BE2C (cell line): ENCODE data around the gene SPIN2A.
A peak's percentile ranks its signal among the peaks of the same experiment; 100 is the strongest.
"Not testable (repeated sequence)": the region's sequence is repeated elsewhere in the genome, so short reads cannot be mapped to it uniquely, and the experiment has no call there.

Experiments
- DNase-seq: peaks from one replicate; pipeline ENCODE4 v3.0.0-alpha.2; 2020
- H3K27me3 ChIP-seq: fragments of 250-450 bp; sonication (Bioruptor Pico); 2 replicates; pipeline ENCODE4 v1.5.1; 2020; ENCODE audit warnings: mild to moderate bottlenecking
- H3K36me3 ChIP-seq: fragments of 250-450 bp; sonication (Bioruptor Pico); 2 replicates; pipeline ENCODE4 v1.5.1; 2020; ENCODE audit warnings: mild to moderate bottlenecking
- H3K4me1 ChIP-seq: fragments of 250-450 bp; sonication (Bioruptor Pico); 2 replicates; pipeline ENCODE4 v1.5.1; 2020
- H3K4me3 ChIP-seq: 2 replicates; pipeline ENCODE4 v1.5.1; 2011; ENCODE audit warnings: low read depth, low read length
- H3K9me3 ChIP-seq: fragments of 250-450 bp; sonication (Bioruptor Pico); 2 replicates; pipeline ENCODE4 v1.5.1; 2020
- CTCF ChIP-seq: IDR thresholded peaks from 2 replicates; pipeline ENCODE4 v1.5.1; 2012; ENCODE audit warnings: mild to moderate bottlenecking, low read depth, low read length

The SPIN2A gene

GRCh38 chrX:57104406-57104805, 32.8 kb downstream of the SPIN2A start:
- 0 out of 2 replicates have a peak, but pooled peaks have one; percentile 14 for TF ChIP-seq CTCF
- H3K9me3 ChIP-seq, result no peaks in the 10 kb centered on the region
- no peaks in the 10 kb centered on the region for H3K4me1 ChIP-seq
- no peaks in the 10 kb centered on the region for H3K27me3 ChIP-seq
- no peaks in the 10 kb centered on the region for H3K36me3 ChIP-seq
- DNase-seq, result no peak
- H3K4me3 ChIP-seq, result no peak overlapping the region

- TF ChIP-seq CTCF, result no peak
- H3K4me1 ChIP-seq, result no peaks in the 10 kb centered on the region
- no peak overlapping the region for H3K4me3 ChIP-seq
- no peaks in the 10 kb centered on the region for H3K9me3 ChIP-seq
- no peak for DNase-seq
- H3K27me3 ChIP-seq, result no peaks in the 10 kb centered on the region
- no peaks in the 10 kb centered on the region for H3K36me3 ChIP-seq
Observed at GRCh38 chrX:57103489-57103888, 33.7 kb downstream of the SPIN2A start.

GRCh38 chrX:57102918-57103317, 34.3 kb downstream of the SPIN2A start:
- H3K4me1 ChIP-seq, H3K27me3 ChIP-seq, H3K4me3 ChIP-seq, DNase-seq, H3K9me3 ChIP-seq, H3K36me3 ChIP-seq: not testable (repeated sequence)
